Epithelial cell of esophagus (primary cell): ENCODE measurements around the gene ARHGEF17.
"Not testable (repeated sequence)": the region's sequence is repeated elsewhere in the genome, so short reads cannot be mapped to it uniquely, and the experiment has no call there.

Source experiments
- DNase-seq: peaks from one replicate; pipeline ENCODE4 v3.0.0; 2010; ENCODE audit warnings: low read depth
- H3K4me3 ChIP-seq: 2 replicates; pipeline ENCODE4 v1.5.1; 2011; ENCODE audit warnings: mild to moderate bottlenecking, low read length, control low read depth
- CTCF ChIP-seq: IDR thresholded peaks from 2 replicates; pipeline ENCODE4 v1.5.1; 2011; ENCODE audit warnings: low read depth, mild to moderate bottlenecking, low read length, control low read depth, inconsistent platforms; ENCODE audit not compliant: insufficient read depth; ENCODE audit errors: missing control alignments

The ARHGEF17 gene

DNA sequence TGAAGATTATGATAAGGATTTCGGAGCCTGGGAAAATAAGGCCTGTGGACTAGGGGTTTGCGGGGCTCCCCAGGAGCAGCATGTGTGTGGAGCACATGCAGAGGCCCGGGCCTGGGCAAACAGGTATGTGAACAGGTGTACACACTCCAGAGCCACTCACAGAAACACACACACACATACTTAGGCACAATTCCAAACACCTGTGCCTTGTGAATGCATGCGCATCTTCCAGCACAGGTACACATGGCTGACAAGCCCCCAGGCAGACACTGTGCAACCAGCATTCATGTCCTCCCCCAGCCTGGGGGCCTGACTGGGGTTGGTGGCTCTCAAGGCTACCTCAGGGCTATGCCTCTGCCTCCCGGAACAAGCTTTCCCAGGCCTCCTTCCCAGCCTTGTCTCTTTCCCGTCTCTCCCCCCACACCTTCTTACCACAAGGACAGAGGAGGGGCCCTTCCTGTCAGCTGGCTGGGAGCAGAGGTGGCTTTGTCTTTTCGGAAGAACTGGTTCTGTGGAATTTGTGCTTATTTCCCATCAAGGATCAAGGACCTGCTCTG, 38.5 kb upstream of the ARHGEF17 start:
- peak; percentile 38 for DNase-seq
- no peak for TF ChIP-seq CTCF
- no peak overlapping the region for H3K4me3 ChIP-seq

DNA sequence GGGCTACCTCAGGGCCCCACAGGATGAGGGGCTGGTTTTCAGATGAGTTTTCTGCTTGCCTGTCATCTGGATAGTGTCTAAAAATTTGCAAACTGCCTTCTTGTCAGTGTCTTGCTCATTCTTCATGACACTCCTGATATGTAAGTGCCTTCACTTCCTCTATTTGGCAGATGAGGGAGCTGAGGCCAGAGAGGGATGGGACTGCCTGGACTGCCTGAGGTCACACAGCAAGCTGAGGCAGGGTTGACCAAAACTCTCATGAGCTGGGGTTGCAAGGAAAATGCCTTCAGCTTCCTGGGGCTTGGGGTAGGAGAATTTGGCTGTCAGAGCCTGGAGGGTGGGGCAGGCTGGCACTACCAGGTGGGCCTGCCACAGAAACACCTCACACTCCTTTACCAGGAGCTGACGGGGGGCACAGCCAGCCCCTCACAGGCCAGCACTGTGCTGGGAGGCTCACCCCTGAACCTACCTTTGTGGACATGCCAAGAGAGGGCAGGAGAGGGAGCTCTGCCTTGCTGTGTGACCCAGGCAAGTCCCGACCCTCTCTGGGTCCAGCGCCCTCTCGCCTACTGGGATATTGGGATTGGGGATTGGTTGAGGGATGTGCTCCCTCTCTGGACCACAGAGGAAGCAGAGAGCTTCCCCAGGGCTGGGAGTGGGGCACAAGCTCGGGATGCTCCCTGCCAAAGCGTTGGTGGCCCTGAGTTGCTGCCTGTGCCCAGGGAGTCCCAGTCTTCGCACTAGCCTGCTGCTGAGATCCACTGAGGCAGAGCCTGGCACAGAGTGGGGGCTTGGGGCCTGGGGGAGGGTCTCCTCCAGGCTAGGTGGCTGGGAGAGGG, 37.8 kb upstream of the ARHGEF17 start:
- no peak for TF ChIP-seq CTCF
- no peak overlapping the region for H3K4me3 ChIP-seq
- DNase-seq: no peak

DNA sequence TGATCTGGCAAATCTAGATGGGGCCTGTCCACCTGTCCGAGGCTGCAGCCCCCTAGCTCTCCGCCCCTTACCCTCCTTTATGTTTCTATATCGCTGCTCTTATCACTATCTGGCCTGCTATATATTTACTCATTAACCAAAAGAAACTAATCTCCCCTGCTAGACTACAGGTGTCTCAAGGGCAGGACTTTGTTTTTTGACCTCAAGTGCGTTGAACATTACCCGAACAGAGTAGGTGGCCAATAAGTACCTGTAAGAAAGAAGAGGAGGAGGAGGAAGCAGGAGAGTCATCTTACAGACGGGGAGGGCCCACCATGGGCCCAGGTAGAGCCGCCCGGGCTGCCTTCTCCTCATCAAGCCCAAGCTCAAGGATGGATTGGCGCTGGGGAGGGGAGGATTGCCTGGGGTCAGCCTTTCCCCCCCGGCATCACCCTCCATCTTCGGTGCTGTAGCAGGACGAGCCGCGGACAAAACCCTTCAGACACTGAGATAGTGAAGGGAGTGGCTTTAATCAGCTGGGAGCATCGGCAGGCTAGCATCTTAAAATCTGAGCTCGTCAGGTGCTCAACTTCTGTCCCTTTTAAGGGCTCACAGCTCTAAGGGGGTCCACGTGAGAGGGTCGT, 37.1 kb upstream of the ARHGEF17 start:
- DNase-seq: no peak

DNA sequence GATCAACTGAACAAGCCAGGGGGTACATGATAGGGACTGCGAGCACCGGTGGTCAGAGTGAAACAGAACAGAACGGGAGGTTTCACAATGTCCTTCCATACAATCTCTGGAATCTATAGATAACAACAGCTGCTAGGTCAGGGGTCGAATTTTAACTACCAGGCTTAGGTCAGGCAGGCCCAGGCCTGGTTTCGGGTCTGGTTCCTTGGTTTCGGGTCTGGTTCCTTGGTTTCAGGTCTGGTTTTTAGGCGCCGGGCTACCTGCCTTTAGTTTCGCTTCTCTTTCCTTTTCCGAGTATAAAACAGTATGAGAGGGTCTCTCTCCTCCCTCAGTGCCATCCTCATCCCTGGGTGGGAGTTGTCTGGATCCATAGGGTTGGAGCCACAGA, 36.6 kb upstream of the ARHGEF17 start:
- DNase-seq, H3K4me3 ChIP-seq: not testable (repeated sequence)

More for the DNA sequence above, 37.1 kb upstream of the ARHGEF17 start:
- H3K4me3 ChIP-seq: no peak overlapping the region
- TF ChIP-seq CTCF: no peak

DNA sequence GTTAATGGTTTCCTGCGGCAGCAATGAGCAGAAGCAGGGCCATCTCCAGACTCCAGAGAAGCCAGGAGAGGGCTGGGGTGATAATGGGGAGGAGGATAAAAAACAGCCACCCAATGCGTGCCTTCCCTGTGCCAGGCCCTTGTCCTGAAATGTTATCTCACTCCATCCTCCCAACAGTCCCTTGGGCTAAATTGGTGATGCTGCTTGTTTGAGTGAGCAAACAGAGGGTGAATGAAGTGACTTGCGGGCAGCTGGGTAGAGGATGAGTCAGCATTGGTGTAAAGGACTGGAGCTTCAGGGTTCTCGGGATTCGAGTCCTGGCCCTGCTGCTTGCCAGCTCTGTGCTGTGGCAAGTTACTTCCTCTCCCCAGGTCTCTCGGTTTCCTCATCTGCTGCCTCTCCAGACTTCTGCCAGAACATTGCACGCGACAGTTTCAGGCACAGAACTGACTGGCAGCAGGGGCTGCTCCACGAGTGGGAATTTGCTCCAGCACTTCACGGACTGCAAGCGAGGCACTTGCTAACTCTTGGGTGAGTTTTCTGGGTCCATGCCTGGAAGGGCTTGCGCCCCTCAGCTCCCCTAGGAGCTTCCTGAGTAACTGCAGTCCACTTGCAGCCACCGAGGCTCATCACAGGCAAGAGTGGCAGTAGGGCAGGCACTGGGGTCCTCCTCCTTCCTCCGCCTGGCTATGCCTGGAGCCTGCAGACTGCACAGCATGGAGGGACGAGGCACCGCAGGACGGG, 36.0 kb upstream of the ARHGEF17 start, which contains the start of gene P2RY6:
Gene P2RY6 (plus strand): TSS at position 403 of the 744 bp plus-strand sequence. CDS start 24,181 bp downstream, outside the sequence.
- TF ChIP-seq CTCF: no peak
- H3K4me3 ChIP-seq: no peak within 1 kb of the TSS
- DNase-seq: peak; percentile 88

DNA sequence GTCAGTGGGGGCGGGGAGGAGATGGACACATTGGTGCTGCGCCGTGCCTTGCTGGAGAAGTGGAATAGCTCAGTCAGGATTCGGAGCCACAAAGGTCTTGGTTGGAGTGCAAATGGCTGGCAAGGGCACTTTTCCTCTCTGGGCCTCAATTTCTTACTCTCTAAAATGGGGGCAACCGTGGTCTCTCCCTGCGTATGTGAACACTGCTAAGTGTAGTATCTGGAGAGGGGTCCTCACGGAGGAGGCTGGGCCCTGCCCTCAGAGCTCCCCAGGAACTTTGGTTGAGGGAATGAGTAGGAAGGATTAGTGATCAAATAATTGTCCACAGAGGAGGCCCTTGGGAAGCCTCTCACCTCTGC, 35.4 kb upstream of the ARHGEF17 start:
- TF ChIP-seq CTCF: no peak
- no peak overlapping the region for H3K4me3 ChIP-seq
- DNase-seq: no peak
